Measurements from ENCODE around the gene OGFOD3. TPM values are rescaled to one million over a fixed set of nuclear protein-coding genes. Genes with fewer than 3 reads are reported as not detected.
"Not testable (repeated sequence)": the region's sequence is repeated elsewhere in the genome, so short reads cannot be mapped to it uniquely, and the experiment has no call there.

OGFOD3 gene
- total RNA-seq, 2 experiments from 2014 or later: 12.9 to 13.7 TPM

- H3K36me3 ChIP-seq (ENCODE audit: insufficient read depth, low read length): no peaks in the 10 kb centered on the region
- Mint-ChIP-seq H3K27ac (no peak overlapping the region), H3K4me1 (ENCODE audit: low read depth) (peaks cover 6% of the 10 kb centered on the region), H3K4me3 (no peak overlapping the region), H3K36me3 (ENCODE audit: low read depth) (no peaks in the 10 kb centered on the region), H3K9me3 (no peaks in the 10 kb centered on the region), H3K27me3 (peaks cover 12% of the 10 kb centered on the region)
- H3K4me1 ChIP-seq (ENCODE audit: insufficient read depth, low read length): peaks cover 6% of the 10 kb centered on the region
- intact Hi-C loops (cut with DNase I, micrococcal nuclease): no loop called here
- H3K27me3 ChIP-seq (ENCODE audit: control insufficient read depth in 1 of 2, insufficient read depth in 2 of 2, low read length in 2 of 2): peaks cover 4 to 7% of the 10 kb centered on the region in 2 experiments
- H3K27ac ChIP-seq (ENCODE audit: low read depth in 1 of 2, low read length in 2 of 2): no peak overlapping the region
- no peak for TF ChIP-seq CTCF (IDR thresholded peaks at IDR 0.05)
- no peak for ATAC-seq (ENCODE audit: poor library complexity)
- ChIA-PET CTCF (no interaction called here), POLR2A (no interaction called here)
- H3K9me3 ChIP-seq (ENCODE audit: control insufficient read depth in 1 of 2, insufficient read depth in 1 of 2, low read length in 2 of 2): no peaks in the 10 kb centered on the region
- H3K4me3 ChIP-seq (ENCODE audit: low read length): no peak overlapping the region
- DNase-seq: no peak
These were observed 56.3 kb downstream of the OGFOD3 start for GRCh38 chr17:82361885-82362633.

GRCh38 chr17:82359451-82360074, 58.8 kb downstream of the OGFOD3 start:
- H3K9me3 Mint-ChIP-seq; CTCF ChIA-PET; H3K4me1 ChIP-seq (ENCODE audit: insufficient read depth, low read length); H3K36me3 Mint-ChIP-seq (ENCODE audit: low read depth); H3K36me3 ChIP-seq (ENCODE audit: insufficient read depth, low read length); H3K27ac Mint-ChIP-seq; H3K27ac ChIP-seq (ENCODE audit: low read depth in 1 of 2, low read length in 2 of 2); intact Hi-C loops (cut with DNase I, micrococcal nuclease); DNase-seq; H3K9me3 ChIP-seq (ENCODE audit: control insufficient read depth in 1 of 2, insufficient read depth in 1 of 2, low read length in 2 of 2); H3K4me3 ChIP-seq (ENCODE audit: low read length); POLR2A ChIA-PET; ATAC-seq (ENCODE audit: poor library complexity); H3K4me1 Mint-ChIP-seq (ENCODE audit: low read depth); H3K4me3 Mint-ChIP-seq; H3K27me3 ChIP-seq (ENCODE audit: control insufficient read depth in 1 of 2, insufficient read depth in 2 of 2, low read length in 2 of 2): not testable (repeated sequence)
- H3K27me3 Mint-ChIP-seq: peaks cover 12% of the 10 kb centered on the region

GRCh38 chr17:82358465-82359350, 59.7 kb downstream of the OGFOD3 start, which contains the start of gene TEX19:
TEX19 (plus strand) TSS chr17:82359247; CDS start chr17:82362151, 2,904 bp downstream.
- H3K9me3 Mint-ChIP-seq: no peaks in the 10 kb centered on the region
- POLR2A ChIA-PET: interaction anchor here (0.6 kb wide), 1 partner anchor 9 kb away, joined by 5 read pairs; no protein-coding TSS in a partner anchor

More at GRCh38 chr17:82358465-82359350, 59.7 kb downstream of the OGFOD3 start, which contains the start of gene TEX19:
- no peak within 1 kb of the TSS for H3K27ac Mint-ChIP-seq
- H3K27me3 Mint-ChIP-seq: peaks cover 12% of the 10 kb centered on the region
- DNase-seq (peak in 1 of 14 experiments; percentile 22), ATAC-seq (ENCODE audit: poor library complexity) (peak; percentile 34)
- intact Hi-C loops (cut with DNase I, micrococcal nuclease): no loop called here
- CTCF ChIA-PET: interaction anchor here (0.9 to 1.0 kb wide), 2 partner anchors 38 to 57 kb away, joined by 3 to 4 read pairs; no protein-coding TSS in a partner anchor
- Histone ChIP-seq H3K4me1 (ENCODE audit: insufficient read depth, low read length) (peaks cover 6% of the 10 kb centered on the region), H3K27ac (ENCODE audit: low read depth in 1 of 2, low read length in 2 of 2) (no peak within 1 kb of the TSS), H3K27me3 (ENCODE audit: control insufficient read depth in 1 of 2, insufficient read depth in 2 of 2, low read length in 2 of 2) (peaks cover 4 to 8% of the 10 kb centered on the region in 2 experiments), H3K9me3 (ENCODE audit: control insufficient read depth in 1 of 2, insufficient read depth in 1 of 2, low read length in 2 of 2) (no peaks in the 10 kb centered on the region), H3K36me3 (ENCODE audit: insufficient read depth, low read length) (no peaks in the 10 kb centered on the region), H3K4me3 (ENCODE audit: low read length) (no peak within 1 kb of the TSS)
- H3K36me3 Mint-ChIP-seq (ENCODE audit: low read depth): no peaks in the 10 kb centered on the region
- H3K4me1 Mint-ChIP-seq (ENCODE audit: low read depth): peaks cover 6% of the 10 kb centered on the region
- no peak for TF ChIP-seq CTCF (IDR thresholded peaks at IDR 0.05)
- no peak within 1 kb of the TSS for H3K4me3 Mint-ChIP-seq
